Activated CD4-positive, alpha-beta T cell treated with anti-CD3 and anti-CD28 coated beads, Interleukin-2, amount 50 U/mL, for 24 hours (primary cell): Measurements from ENCODE around the gene ZNF260.
A peak's percentile ranks its signal among the peaks of the same experiment; 100 is the strongest.

Experiments used
- DNase-seq, 2 donors: peaks; one replicate each; pipeline ENCODE4 v3.0.0-alpha.2; 2020; ENCODE audit warnings: low read depth in 1 of 2, low spot score in 1 of 2

Gene ZNF260

GRCh38 chr19:36489920-36490415, 38.1 kb downstream of the ZNF260 start:
- peak in 1 of 2 donors; percentile 64 for DNase-seq

DNA sequence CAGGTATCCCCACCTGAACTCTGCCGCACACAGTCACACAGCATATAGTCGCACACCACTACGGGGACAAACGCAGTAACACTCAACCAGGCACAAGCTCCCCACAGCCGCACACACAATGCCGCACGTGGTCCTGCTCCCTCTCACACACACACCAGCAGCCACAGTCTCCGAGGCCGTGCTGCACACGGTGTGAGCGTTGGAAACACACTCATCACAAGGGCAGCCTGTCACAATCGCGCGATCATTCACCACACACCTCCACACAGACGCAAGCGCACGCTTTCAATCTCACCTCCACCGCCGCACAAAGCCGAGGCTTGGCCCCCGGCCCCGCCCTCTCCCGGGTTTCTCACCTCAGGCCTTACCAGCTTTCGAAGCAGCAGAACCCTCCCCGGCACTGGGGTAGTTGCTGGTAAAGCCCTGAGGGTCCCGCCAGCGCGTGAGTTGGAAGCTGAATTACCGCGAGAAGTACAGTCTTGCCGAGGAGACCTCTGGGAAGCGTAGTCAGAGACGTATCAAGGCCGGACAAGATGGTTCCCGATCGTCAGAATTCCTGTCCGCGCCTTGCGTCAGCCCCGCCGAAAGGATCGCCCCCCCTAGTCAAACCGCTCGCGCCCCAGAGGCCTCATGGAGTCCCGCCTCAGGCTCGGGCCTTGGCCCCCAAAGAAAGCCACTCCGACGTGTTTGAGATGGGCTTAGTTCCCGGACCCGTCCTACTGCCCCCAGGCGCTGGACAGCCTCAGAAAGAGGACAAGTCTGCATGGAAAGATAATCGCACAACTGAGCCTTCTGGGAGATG, 38.8 kb downstream of the ZNF260 start, which contains the start of gene ZNF566:
TSS of gene ZNF566 (minus strand) at position 444 of the 802 bp plus-strand sequence. CDS start 13,004 bp downstream, outside the sequence.
- DNase-seq, result peak; percentile 80 to 93

DNA sequence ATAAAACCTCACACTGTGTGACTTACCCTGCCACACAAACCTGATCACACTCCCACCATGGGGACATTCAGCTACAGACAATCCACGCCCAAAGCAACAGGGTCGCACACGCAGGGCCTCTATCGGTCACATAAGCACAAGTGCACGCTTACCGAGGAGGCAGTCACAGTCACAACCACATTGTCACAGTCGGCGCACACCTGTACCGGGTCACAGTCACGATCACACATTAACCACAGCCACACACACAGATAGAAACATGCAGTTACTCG, 39.3 kb downstream of the ZNF260 start:
- DNase-seq, result no peak

GRCh38 chr19:36488118-36488845, 39.8 kb downstream of the ZNF260 start:
- DNase-seq, result no peak

DNA sequence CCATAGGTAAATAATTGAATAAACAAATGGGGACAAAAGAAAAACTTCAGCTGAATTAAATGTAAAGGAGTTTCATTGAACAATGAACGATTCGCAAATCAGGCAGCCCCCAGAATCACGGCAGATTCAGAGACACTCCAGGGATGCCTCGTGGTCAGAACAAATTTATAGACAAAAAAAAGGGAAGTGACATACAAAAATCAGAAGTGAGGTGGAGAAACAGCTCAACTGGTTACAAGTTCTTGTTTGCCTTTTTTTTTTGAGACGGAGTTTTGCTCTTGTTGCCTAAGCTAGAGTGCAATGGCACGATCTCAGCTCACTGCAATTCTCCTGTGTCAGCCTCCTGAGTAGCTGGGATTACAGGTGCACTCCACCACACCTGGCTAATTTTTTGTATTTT, 44.4 kb downstream of the ZNF260 start:
- no peak for DNase-seq

DNA sequence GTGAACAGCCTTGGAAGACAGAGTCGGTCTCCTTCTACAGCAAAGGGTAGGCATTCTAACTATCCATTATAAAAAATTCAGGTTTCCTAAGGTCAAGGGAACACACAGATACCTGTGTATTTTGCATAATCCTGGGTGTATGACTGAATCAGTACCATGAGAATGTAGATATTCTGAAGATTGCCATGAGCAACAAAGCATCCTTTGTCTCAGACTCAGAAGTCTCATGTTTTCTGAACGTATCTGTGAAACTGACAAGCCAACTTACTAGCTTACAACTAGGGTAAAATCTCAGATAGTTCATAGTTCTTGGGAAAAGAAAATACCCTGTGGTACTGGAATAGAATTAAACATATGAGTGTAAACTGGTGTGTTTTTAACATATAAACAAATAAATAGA, 45.2 kb downstream of the ZNF260 start:
- DNase-seq, result no peak
